ENCODE data around the gene PLD1. TPM values are rescaled to one million over a fixed set of nuclear protein-coding genes. Genes with fewer than 3 reads are reported as not detected.
A peak's percentile ranks its signal among the peaks of the same experiment; 100 is the strongest.

Gene PLD1
- total RNA-seq, 2 donors from 2014 or later: 9.5 to 15.9 TPM

DNA sequence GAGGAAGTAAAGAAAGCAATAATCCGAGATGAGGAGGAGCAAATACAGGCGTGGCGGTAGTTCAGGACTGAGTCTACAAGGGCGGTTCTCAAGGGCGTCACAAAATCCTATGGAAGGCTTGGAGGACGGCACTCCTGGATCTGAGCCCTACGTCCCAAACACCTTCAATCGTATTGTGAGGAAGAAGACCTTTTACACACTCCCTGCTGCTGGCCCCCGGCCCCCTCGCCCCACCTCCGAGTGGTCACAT, 747 bp downstream of the PLD1 start:
- Mint-ChIP-seq H3K9me3 (no peaks in the 10 kb centered on the region), H3K4me3 (peak overlapping the region; percentile 71), H3K36me3 (ENCODE audit: low read depth) (no peaks in the 10 kb centered on the region), H3K27me3 (ENCODE audit: insufficient read depth) (peaks cover 32% of the 10 kb centered on the region), H3K27ac (no peak overlapping the region), H3K4me1 (peaks cover 14% of the 10 kb centered on the region)
- Histone ChIP-seq H3K9me3 (ENCODE audit: control insufficient read depth, low read length) (no peaks in the 10 kb centered on the region), H3K4me1 (ENCODE audit: control insufficient read depth, insufficient read depth, low read length) (peaks cover 5% of the 10 kb centered on the region), H3K27me3 (ENCODE audit: control insufficient read depth, insufficient read depth, low read length, poor library complexity, severe bottlenecking) (peaks cover 19% of the 10 kb centered on the region), H3K36me3 (ENCODE audit: control insufficient read depth, insufficient read depth, low read length) (no peaks in the 10 kb centered on the region), H3K27ac (ENCODE audit: low read depth, low read length) (no peak overlapping the region), H3K9ac (ENCODE audit: extremely low read depth, low read length, poor library complexity, severe bottlenecking) (peak overlapping the region; percentile 30), H3K4me3 (ENCODE audit: low read length) (peak overlapping the region; percentile 81)
- WGBS, 2 experiments (ENCODE audit: insufficient coverage in 1 of 2, insufficient read length in 1 of 2): 7 to 15% methylated on average over 6 to 11 of the region's 11 CpGs
- no peak for DNase-seq
- TF ChIP-seq, protein P1, sequence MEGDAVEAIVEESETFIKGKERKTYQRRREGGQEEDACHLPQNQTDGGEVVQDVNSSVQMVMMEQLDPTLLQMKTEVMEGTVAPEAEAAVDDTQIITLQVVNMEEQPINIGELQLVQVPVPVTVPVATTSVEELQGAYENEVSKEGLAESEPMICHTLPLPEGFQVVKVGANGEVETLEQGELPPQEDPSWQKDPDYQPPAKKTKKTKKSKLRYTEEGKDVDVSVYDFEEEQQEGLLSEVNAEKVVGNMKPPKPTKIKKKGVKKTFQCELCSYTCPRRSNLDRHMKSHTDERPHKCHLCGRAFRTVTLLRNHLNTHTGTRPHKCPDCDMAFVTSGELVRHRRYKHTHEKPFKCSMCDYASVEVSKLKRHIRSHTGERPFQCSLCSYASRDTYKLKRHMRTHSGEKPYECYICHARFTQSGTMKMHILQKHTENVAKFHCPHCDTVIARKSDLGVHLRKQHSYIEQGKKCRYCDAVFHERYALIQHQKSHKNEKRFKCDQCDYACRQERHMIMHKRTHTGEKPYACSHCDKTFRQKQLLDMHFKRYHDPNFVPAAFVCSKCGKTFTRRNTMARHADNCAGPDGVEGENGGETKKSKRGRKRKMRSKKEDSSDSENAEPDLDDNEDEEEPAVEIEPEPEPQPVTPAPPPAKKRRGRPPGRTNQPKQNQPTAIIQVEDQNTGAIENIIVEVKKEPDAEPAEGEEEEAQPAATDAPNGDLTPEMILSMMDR (conservative IDR thresholded peaks at IDR 0.05): no peak

DNA sequence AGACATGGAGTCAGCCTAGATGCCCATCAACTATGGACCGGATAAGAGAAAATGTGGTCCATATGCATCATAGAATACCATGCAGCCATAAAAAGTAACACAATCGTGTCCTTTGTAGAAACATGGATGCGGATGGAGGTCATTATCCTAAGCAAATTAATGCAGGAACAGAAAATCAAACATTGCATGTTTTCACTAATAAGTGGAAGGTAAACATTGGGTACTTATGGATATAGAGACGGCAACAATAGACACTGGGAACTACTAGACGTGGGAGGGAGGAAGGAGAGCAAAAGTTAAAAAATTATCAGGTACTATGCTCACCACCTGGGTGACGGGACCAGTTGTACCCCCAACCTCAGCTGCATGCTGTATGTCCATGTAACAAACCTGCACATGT, 2.5 kb downstream of the PLD1 start:
- TF ChIP-seq, protein P1 (conservative IDR thresholded peaks at IDR 0.05): no peak
- no peak overlapping the region for H3K4me3 ChIP-seq (ENCODE audit: low read length)
- H3K27ac Mint-ChIP-seq: no peak overlapping the region
- no peaks in the 10 kb centered on the region for H3K36me3 ChIP-seq (ENCODE audit: control insufficient read depth, insufficient read depth, low read length)
- H3K4me3 Mint-ChIP-seq: no peak overlapping the region
- no peaks in the 10 kb centered on the region for H3K9me3 Mint-ChIP-seq
- H3K4me1 Mint-ChIP-seq: peaks cover 14% of the 10 kb centered on the region
- H3K4me1 ChIP-seq (ENCODE audit: control insufficient read depth, insufficient read depth, low read length): peaks cover 5% of the 10 kb centered on the region
- no peaks in the 10 kb centered on the region for H3K36me3 Mint-ChIP-seq (ENCODE audit: low read depth)
- H3K9ac ChIP-seq (ENCODE audit: extremely low read depth, low read length, poor library complexity, severe bottlenecking): no peak overlapping the region
- 89 to 97% methylated on average over 3 to 6 of the region's 6 CpGs for WGBS, 2 experiments (ENCODE audit: insufficient coverage in 1 of 2, insufficient read length in 1 of 2)
- H3K27me3 ChIP-seq (ENCODE audit: control insufficient read depth, insufficient read depth, low read length, poor library complexity, severe bottlenecking): peaks cover 19% of the 10 kb centered on the region
- no peak overlapping the region for H3K27ac ChIP-seq (ENCODE audit: low read depth, low read length)
- no peak for DNase-seq
- H3K9me3 ChIP-seq (ENCODE audit: control insufficient read depth, low read length): no peaks in the 10 kb centered on the region
- H3K27me3 Mint-ChIP-seq (ENCODE audit: insufficient read depth): peaks cover 36% of the 10 kb centered on the region

DNA sequence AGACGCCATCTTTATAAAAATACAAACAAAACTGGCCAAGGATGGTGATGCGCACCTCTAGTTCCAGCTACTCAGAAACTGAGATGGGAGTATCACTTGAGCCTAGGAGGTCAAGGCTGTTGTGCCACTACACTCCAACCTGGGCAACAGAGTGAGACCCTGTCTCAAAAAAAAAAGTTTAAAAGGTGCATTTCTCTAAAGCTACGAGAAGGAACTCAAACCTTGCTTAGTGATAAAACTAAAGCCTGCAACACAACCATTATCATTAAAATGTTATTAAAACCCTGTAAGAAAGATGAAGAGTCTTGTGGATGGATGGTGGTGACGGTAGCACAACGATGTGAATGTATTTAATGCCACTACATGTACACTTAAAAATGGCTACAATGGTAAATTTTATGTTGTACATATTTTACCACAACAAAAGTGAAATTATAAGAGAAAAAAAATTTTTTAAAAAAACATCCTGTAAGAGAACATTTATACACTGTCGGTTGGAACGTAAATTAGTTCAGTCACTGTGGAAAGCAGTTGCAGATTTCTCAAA, 3.1 kb downstream of the PLD1 start:
- Histone ChIP-seq H3K9me3 (ENCODE audit: control insufficient read depth, low read length) (no peaks in the 10 kb centered on the region), H3K9ac (ENCODE audit: extremely low read depth, low read length, poor library complexity, severe bottlenecking) (no peak overlapping the region), H3K4me3 (ENCODE audit: low read length) (no peak overlapping the region), H3K27me3 (ENCODE audit: control insufficient read depth, insufficient read depth, low read length, poor library complexity, severe bottlenecking) (peaks cover 19% of the 10 kb centered on the region), H3K36me3 (ENCODE audit: control insufficient read depth, insufficient read depth, low read length) (no peaks in the 10 kb centered on the region), H3K4me1 (ENCODE audit: control insufficient read depth, insufficient read depth, low read length) (peaks cover 5% of the 10 kb centered on the region), H3K27ac (ENCODE audit: low read depth, low read length) (no peak overlapping the region)
- H3K27ac Mint-ChIP-seq: no peak overlapping the region
- H3K4me1 Mint-ChIP-seq: peaks cover 14% of the 10 kb centered on the region
- no peaks in the 10 kb centered on the region for H3K36me3 Mint-ChIP-seq (ENCODE audit: low read depth)
- TF ChIP-seq, protein P1 (conservative IDR thresholded peaks at IDR 0.05): no peak
- peaks cover 37% of the 10 kb centered on the region for H3K27me3 Mint-ChIP-seq (ENCODE audit: insufficient read depth)
- WGBS, 2 experiments (ENCODE audit: insufficient coverage in 1 of 2, insufficient read length in 1 of 2): 95 to 98% methylated on average over 3 to 5 of the region's 7 CpGs
- DNase-seq: no peak
- no peaks in the 10 kb centered on the region for H3K9me3 Mint-ChIP-seq
- H3K4me3 Mint-ChIP-seq: no peak overlapping the region

All from endodermal cell (in vitro differentiated cells).